ENCODE results near the gene AADACL4.

Gene AADACL4

GRCh38 chr1:12643785-12644184, at the start of gene AADACL4:
Gene AADACL4, plus strand, starts transcription at chr1:12644085. Its CDS starts 462 bp downstream, at chr1:12644547.
- no peak for DNase-seq

DNA sequence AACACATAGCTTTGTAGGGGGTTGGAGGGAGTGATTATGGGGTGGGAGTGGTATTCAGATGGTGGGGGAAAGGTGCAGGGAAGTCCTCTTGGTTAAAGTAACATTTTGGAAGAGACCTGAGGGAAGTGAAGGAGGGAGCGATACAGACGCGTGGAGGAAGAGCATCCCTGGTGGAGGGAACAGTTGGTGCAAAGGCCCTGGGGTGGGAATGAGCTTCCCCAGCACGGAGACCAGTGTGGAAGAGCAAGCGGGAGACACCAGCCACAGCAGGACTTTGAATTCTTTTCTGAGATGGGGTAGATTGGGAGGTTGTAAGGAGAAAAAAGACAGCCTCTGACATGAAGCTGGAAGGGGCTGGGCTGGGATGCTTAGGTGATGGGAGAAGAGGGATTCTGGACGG, 49.4 kb upstream of the AADACL4 start:
- no peak for DNase-seq

DNA sequence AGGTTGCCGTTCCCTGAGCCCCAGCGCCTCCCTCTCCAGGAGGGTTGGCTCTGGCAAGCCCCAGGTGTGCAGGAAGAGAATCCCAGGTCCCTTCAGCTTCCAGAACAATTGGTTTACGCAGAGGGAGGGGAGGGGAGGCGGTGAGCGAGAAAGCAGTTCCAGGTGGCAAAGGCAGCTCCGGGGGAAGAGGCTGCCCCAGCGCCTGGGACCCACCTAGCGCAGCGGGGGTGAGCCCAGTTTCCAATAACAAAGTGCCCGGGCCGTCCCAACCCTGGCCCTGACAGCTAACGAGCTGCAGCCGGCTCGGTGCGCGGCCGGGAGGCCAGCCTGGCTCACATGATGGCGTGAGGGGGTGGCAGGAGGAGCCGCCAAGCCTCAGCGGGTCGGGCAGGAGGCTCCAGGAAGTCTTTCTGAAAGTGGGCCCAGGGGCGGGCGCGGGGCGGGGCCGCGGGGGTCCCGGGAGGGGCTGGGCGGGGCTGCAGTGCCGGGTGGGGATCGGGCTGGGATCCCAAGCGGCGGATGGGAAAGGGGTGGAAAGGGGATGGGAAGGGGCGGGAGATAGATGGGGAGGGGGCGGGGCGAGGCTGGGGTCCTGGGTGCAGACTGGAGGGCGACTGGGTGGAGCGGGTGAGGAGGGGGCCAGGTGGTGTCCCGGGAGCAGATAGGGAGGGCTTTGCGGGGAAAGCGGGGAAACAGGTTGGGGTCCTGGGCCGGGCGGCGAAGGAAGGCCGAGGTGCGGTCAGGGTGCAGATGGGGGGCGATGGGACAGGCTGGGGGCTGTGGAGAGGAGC, 48.7 kb upstream of the AADACL4 start:
- DNase-seq = peak; percentile 14

DNA sequence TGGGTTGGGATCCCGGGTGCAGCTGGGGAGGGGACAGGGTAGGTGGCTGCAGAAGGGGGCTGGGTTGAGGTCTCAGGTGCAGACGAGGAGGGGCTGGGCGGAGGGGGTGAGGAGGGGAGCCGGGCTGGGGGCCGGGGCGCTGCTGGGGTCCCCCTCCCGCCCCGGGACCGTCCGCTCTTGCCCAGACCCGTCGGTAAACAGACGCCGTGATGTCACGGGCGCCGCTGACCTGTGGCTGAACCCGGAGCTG, 48.2 kb upstream of the AADACL4 start:
- no peak for DNase-seq

- DNase-seq = no peak
Measured at GRCh38 chr1:12596007-12596821, 47.7 kb upstream of the AADACL4 start.

- DNase-seq = no peak
Measured at GRCh38 chr1:12597792-12598191, 46.1 kb upstream of the AADACL4 start.

- DNase-seq = no peak
Measured at GRCh38 chr1:12598974-12599373, 44.9 kb upstream of the AADACL4 start.

GRCh38 chr1:12599657-12600056, 44.2 kb upstream of the AADACL4 start:
- no peak for DNase-seq

- DNase-seq = no peak
Measured at GRCh38 chr1:12600335-12600734, 43.5 kb upstream of the AADACL4 start.

DNA sequence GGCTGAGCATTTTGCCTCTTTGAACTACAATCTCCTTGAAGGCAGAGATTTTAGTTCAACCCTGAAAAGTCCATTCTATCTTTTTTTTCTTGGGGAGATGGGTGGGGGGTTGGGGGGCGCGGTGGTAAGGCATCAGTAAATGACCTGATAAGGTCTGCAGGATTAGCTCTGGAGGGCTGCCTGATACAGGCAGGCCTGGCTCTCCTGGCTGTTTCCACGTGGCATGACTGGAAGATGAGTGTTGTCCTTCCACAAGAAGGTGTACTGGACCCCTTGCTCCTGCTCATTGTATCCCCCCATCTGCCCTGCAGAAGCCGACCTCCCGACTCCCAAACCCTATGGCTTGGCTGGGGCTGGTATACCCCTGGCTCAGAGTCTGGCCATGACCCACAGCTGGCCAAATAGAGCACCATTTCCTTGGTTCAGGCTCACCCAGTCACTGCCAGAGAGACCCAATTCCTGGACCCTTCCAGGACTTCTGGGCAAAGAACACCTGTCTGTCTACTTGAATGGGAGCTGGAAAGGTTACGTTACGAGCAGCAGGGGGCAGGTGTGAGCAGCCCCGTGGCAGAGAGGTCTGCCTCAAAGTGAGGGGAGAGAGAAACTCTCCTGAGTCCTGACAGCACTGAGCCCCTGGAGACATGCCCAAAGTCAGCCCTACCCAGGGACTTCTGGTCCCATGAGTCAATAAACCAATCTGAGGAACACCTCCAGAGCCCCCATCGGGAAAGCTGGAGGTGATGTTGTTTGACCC, 42.8 kb upstream of the AADACL4 start:
- DNase-seq = peak; percentile 65

- DNase-seq = no peak
Measured at GRCh38 chr1:12601700-12602658, 41.9 kb upstream of the AADACL4 start.

GRCh38 chr1:12602659-12603024, 41.2 kb upstream of the AADACL4 start:
- no peak for DNase-seq

GRCh38 chr1:12603224-12603623, 40.7 kb upstream of the AADACL4 start:
- no peak for DNase-seq

DNA sequence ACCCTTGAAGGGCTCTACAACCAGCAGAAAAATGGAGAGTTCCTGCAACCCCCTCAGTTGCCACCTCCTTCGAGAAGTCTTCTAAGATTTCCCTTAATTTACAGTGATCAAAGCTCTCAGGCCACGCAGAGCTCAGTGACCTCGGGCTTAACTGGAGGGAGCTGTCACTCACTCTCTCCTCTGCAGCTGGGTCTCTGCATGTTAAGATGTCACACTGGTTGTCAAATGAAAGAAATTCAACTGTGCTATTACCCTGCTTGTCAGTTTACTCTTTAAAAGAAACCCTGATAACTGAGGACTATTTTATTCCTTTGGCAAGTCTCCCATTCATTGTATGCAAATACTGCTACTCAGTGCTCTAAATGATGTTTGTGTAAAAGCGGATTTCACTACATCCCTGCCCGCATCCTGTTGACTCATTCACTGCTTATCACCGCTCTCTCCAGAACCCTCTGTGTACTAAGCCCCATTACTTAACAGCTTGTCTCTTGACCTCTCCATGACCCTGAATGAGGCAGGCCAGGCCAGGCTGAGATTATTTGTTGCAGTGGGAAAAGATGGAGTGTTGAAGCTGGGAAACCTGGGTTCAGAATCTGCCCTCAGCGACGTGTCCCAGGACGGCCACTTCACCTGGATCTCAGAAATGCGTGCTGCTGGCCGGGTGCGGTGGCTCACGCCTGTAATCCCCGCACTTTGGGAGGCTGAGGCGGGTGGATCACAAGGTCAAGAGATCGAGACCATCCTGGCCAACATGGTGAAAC, 39.6 kb upstream of the AADACL4 start:
- DNase-seq = peak; percentile 53

- no peak for DNase-seq
Measured at GRCh38 chr1:12604986-12605385, 38.9 kb upstream of the AADACL4 start.

- no peak for DNase-seq
Measured at GRCh38 chr1:12607263-12607662, 36.6 kb upstream of the AADACL4 start.

DNA sequence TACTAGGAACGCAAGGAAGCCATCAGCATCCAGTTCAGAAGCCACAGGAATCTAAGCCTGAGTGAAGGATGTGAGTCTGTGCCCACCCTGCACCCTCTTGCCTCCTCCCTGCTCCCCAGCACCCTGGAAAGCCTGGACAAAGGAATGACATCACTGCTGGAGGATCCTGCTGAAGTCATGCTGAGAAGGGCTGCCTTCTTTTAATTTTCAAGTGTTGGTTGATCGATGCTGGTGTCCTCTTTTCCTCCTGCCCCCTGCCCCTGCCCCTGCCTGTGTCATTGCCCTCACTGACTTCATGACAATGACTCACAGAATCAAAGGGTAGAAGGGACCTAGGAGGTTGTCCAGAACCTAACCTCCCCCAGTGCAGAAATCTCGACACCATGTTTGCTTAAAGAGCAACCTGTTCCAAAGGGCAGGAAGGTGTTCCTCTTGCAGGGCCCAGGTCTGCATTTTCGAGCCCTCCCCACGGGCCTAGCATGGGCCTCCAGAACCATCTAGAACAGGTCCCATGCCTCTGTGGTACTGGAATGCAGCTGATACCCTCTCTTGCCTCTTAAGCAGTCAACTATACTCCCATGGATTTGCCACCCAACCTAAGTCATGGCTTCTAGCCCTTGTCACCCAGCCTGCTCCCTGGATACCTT, 35.5 kb upstream of the AADACL4 start:
- DNase-seq = no peak

GRCh38 chr1:12609469-12610003, 34.3 kb upstream of the AADACL4 start:
- no peak for DNase-seq

DNA sequence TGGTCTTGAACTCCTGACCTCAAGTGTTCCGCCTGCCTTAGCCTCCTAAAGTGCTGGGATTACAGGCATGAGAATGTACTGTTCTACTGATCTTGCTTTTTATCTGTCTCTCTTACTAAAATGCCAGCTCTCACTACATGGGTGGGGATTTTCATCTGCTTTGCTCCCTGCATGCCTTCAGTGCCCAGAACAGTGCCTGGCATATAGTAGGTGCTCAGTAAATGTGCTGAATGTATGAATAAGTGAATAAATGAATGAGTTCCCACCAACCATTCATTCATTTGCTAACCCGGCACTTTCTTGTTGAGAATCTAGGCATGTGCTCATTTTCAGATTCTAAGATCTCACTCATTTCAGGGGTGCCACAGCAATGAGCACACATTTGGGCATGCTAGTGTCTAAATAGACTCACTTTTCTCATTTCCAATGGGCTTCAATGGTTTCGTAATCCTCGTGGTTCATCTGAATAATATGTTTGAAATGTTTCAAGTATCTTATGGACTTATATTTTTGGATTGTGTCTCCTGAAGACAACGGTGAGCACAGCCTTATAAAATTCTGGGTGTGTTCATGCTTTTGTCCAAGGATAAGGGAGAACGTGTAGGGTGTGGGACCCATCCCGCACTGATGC, 33.5 kb upstream of the AADACL4 start:
- DNase-seq = no peak

DNA sequence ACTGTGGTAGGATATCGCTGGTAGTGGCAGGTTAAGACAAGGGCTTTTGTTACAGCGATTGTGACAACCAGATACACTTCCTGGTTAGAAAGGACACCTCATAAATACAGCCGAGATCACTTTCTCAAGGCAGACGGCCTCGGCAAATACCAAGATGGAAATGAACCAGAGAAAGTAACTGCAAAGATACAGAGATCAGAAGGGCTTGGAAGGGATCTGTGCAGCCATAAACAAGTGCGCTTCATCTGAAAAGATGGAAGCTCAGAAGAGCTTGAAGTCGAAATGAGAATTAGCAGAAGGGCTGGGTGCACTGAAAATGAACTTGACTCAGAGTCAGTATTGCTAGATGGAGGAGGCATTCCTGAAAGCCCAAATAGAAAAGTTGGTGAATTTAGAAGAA, 32.9 kb upstream of the AADACL4 start:
- no peak for DNase-seq

GRCh38 chr1:12613180-12613579, 30.7 kb upstream of the AADACL4 start:
- no peak for DNase-seq
